GM12875 (cell line): ENCODE data around the gene SORD.
A peak's percentile ranks its signal among the peaks of the same experiment; 100 is the strongest.
"Not testable (repeated sequence)": the region's sequence is repeated elsewhere in the genome, so short reads cannot be mapped to it uniquely, and the experiment has no call there.

Source experiments
- H3K4me3 ChIP-seq: one replicate; pipeline ENCODE4 v1.5.1; 2011; ENCODE audit warnings: low read depth, low read length, control low read depth
- CTCF ChIP-seq: IDR thresholded peaks from 2 replicates; pipeline ENCODE4 v1.5.1; 2011; ENCODE audit warnings: low read depth, mild to moderate bottlenecking, control low read depth, inconsistent platforms, low read length, moderate library complexity, borderline replicate concordance; ENCODE audit not compliant: insufficient read depth

Gene SORD

GRCh38 chr15:45009046-45009445 is 13.9 kb upstream of the SORD start:
- no peak for TF ChIP-seq CTCF
- H3K4me3 ChIP-seq = no peak overlapping the region

- H3K4me3 ChIP-seq = not testable (repeated sequence)
Measured at GRCh38 chr15:45015114-45015513, 7.9 kb upstream of the SORD start.

GRCh38 chr15:45020222-45020900 is 2.6 kb upstream of the SORD start:
- H3K4me3 ChIP-seq = not testable (repeated sequence)

GRCh38 chr15:45020901-45021259 is 2.1 kb upstream of the SORD start:
- H3K4me3 ChIP-seq = not testable (repeated sequence)

GRCh38 chr15:45021348-45021747 is 1.6 kb upstream of the SORD start:
- H3K4me3 ChIP-seq = no peak overlapping the region
- TF ChIP-seq CTCF = no peak

- H3K4me3 ChIP-seq = peak overlapping the region; percentile 77
- TF ChIP-seq CTCF = no peak
Measured at GRCh38 chr15:45023659-45024225, 747 bp downstream of the SORD start.

GRCh38 chr15:45024649-45025048 is 1.7 kb downstream of the SORD start:
- H3K4me3 ChIP-seq = not testable (repeated sequence)

GRCh38 chr15:45025627-45026026 is 2.6 kb downstream of the SORD start:
- H3K4me3 ChIP-seq = not testable (repeated sequence)

- no peak for TF ChIP-seq CTCF
- no peak overlapping the region for H3K4me3 ChIP-seq
Measured at GRCh38 chr15:45026651-45027190, 3.7 kb downstream of the SORD start.

GRCh38 chr15:45027220-45027619 is 4.2 kb downstream of the SORD start:
- H3K4me3 ChIP-seq = no peak overlapping the region
- no peak for TF ChIP-seq CTCF
